GM21576 (cell line): ENCODE results near the gene TP53TG3F.
"Not testable (repeated sequence)": the region's sequence is repeated elsewhere in the genome, so short reads cannot be mapped to it uniquely, and the experiment has no call there.

Experiments
- ATAC-seq: cut with Tn5 transposase; IDR thresholded peaks from one replicate; pipeline ENCODE4 v1.9.1; 2021; ENCODE audit warnings: mild to moderate bottlenecking, moderate library complexity; ENCODE audit not compliant: unreplicated experiment

The TP53TG3F gene

GRCh38 chr16:33459312-33459711 lies at the start of gene TP53TG3F:
Gene TP53TG3F, plus strand, starts transcription at chr16:33459612. Its CDS starts 68 bp downstream, at chr16:33459680.
- not testable (repeated sequence) for ATAC-seq

GRCh38 chr16:33491611-33492010 lies 32.2 kb downstream of the TP53TG3F start:
- not testable (repeated sequence) for ATAC-seq

- not testable (repeated sequence) for ATAC-seq
Measured at GRCh38 chr16:33507231-33507630, 47.8 kb downstream of the TP53TG3F start.

GRCh38 chr16:33509070-33509469 lies 49.7 kb downstream of the TP53TG3F start:
- not testable (repeated sequence) for ATAC-seq

- not testable (repeated sequence) for ATAC-seq
Measured at GRCh38 chr16:33509906-33510305, 50.5 kb downstream of the TP53TG3F start.
